ENCODE measurements around the gene RPN2.

Gene RPN2

GRCh38 chr20:37249304-37249703 is 70.2 kb downstream of the RPN2 start:
- H3K9me3 ChIP-seq (ENCODE audit: control insufficient read depth in 1 of 2, low read length in 2 of 2) = no peaks in the 10 kb centered on the region
- H3K27me3 ChIP-seq (ENCODE audit: control insufficient read depth in 1 of 2, insufficient read depth in 2 of 2, low read length in 2 of 2) = no peaks in the 10 kb centered on the region

DNA sequence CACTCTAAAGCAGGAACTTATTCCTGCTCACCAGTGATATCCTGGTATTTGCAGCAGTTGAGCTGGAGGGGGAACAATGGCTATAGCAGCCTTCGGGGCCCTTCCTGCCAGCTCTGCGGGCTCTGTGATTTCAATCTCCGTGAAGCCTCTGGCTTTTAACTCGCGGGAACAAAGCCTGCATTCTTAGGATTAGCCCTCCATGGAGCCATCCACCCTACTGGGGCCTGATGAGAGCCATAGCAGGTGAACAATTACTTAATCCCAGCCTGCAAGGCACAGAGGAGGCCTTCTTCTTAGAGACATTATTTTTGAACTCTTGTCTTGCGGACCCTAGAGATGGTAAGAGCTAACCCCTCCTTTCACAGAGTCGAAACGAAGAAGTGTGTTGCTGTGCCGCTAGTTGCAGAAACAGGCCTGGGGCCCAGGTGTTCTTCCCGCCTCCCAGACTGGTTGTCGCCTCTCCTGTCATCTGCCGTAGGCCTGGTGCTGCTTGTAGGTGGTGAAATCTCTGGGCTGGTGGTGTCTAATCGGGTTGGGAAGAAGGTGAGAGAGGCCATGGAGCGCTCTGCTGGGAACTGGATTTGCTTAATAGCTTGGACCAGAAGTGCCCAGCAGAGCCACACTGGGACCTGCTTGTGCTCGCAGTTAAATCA is 72.8 kb downstream of the RPN2 start:
- Histone ChIP-seq H3K4me1 (ENCODE audit: control insufficient read depth in 1 of 2, insufficient read depth in 2 of 2, low read length in 2 of 2) (no peaks in the 10 kb centered on the region), H3K4me3 (ENCODE audit: low read depth in 1 of 2, low read length in 2 of 2) (no peak overlapping the region)

More at GRCh38 chr20:37249304-37249703, 70.2 kb downstream of the RPN2 start:
- H3K9ac ChIP-seq (ENCODE audit: low read depth in 1 of 2, low read length in 2 of 2) = no peak overlapping the region
- no peaks in the 10 kb centered on the region for H3K4me1 ChIP-seq (ENCODE audit: control insufficient read depth in 1 of 2, insufficient read depth in 2 of 2, low read length in 2 of 2)
- H3K36me3 ChIP-seq (ENCODE audit: control insufficient read depth in 1 of 2, insufficient read depth in 2 of 2, low read length in 2 of 2) = no peaks in the 10 kb centered on the region
- no peak overlapping the region for H3K27ac ChIP-seq (ENCODE audit: low read depth, low read length)
- no peak overlapping the region for H3K4me3 ChIP-seq (ENCODE audit: low read depth in 1 of 2, low read length in 2 of 2)

DNA sequence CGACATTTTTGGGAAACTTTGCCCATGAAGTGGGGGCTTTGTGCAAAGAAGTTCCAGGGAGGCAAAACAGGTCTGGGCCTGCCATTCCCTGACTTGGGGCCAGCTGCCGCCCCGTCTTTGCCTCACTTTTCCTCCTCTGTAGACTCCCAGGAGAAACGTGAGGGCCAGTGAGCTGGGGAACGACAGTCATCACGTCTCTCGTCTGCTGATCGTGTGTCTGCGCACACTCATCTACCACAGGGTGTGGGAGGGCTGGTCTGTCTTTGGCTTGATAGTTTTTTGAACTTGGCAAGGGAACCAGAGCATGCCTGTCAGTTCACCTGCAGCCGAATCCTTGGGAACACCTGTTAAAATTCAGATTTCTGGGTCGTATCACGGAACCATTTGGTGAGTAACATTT is 74.0 kb downstream of the RPN2 start:
- no peak overlapping the region for H3K27ac ChIP-seq (ENCODE audit: low read depth, low read length)
- peaks cover 0 to 2% of the 10 kb centered on the region in 2 donors for H3K9me3 ChIP-seq (ENCODE audit: control insufficient read depth in 1 of 2, low read length in 2 of 2)
- H3K9ac ChIP-seq (ENCODE audit: low read depth in 1 of 2, low read length in 2 of 2) = no peak overlapping the region

More for the DNA sequence above, 72.8 kb downstream of the RPN2 start:
- Histone ChIP-seq H3K9ac (ENCODE audit: low read depth in 1 of 2, low read length in 2 of 2) (no peak overlapping the region), H3K9me3 (ENCODE audit: control insufficient read depth in 1 of 2, low read length in 2 of 2) (peaks cover 0 to 2% of the 10 kb centered on the region in 2 donors), H3K36me3 (ENCODE audit: control insufficient read depth in 1 of 2, insufficient read depth in 2 of 2, low read length in 2 of 2) (no peaks in the 10 kb centered on the region), H3K27ac (ENCODE audit: low read depth, low read length) (no peak overlapping the region), H3K27me3 (ENCODE audit: control insufficient read depth in 1 of 2, insufficient read depth in 2 of 2, low read length in 2 of 2) (no peaks in the 10 kb centered on the region)

GRCh38 chr20:37254114-37254878 is 75.2 kb downstream of the RPN2 start:
- Histone ChIP-seq H3K27me3 (ENCODE audit: control insufficient read depth in 1 of 2, insufficient read depth in 2 of 2, low read length in 2 of 2) (no peaks in the 10 kb centered on the region), H3K27ac (ENCODE audit: low read depth, low read length) (no peak overlapping the region), H3K36me3 (ENCODE audit: control insufficient read depth in 1 of 2, insufficient read depth in 2 of 2, low read length in 2 of 2) (no peaks in the 10 kb centered on the region)

More for the DNA sequence above, 74.0 kb downstream of the RPN2 start:
- no peaks in the 10 kb centered on the region for H3K36me3 ChIP-seq (ENCODE audit: control insufficient read depth in 1 of 2, insufficient read depth in 2 of 2, low read length in 2 of 2)
- no peaks in the 10 kb centered on the region for H3K4me1 ChIP-seq (ENCODE audit: control insufficient read depth in 1 of 2, insufficient read depth in 2 of 2, low read length in 2 of 2)
- no peak overlapping the region for H3K4me3 ChIP-seq (ENCODE audit: low read depth in 1 of 2, low read length in 2 of 2)
- H3K27me3 ChIP-seq (ENCODE audit: control insufficient read depth in 1 of 2, insufficient read depth in 2 of 2, low read length in 2 of 2) = no peaks in the 10 kb centered on the region

GRCh38 chr20:37256286-37256685 is 77.2 kb downstream of the RPN2 start:
- Histone ChIP-seq H3K9ac (ENCODE audit: low read depth in 1 of 2, low read length in 2 of 2) (no peak overlapping the region), H3K9me3 (ENCODE audit: control insufficient read depth in 1 of 2, low read length in 2 of 2) (peaks cover 0 to 2% of the 10 kb centered on the region in 2 donors), H3K36me3 (ENCODE audit: control insufficient read depth in 1 of 2, insufficient read depth in 2 of 2, low read length in 2 of 2) (no peaks in the 10 kb centered on the region), H3K4me3 (ENCODE audit: low read depth in 1 of 2, low read length in 2 of 2) (no peak overlapping the region), H3K4me1 (ENCODE audit: control insufficient read depth in 1 of 2, insufficient read depth in 2 of 2, low read length in 2 of 2) (peaks cover 0 to 6% of the 10 kb centered on the region in 2 donors), H3K27ac (ENCODE audit: low read depth, low read length) (no peak overlapping the region), H3K27me3 (ENCODE audit: control insufficient read depth in 1 of 2, insufficient read depth in 2 of 2, low read length in 2 of 2) (no peaks in the 10 kb centered on the region)

More at GRCh38 chr20:37254114-37254878, 75.2 kb downstream of the RPN2 start:
- no peak overlapping the region for H3K9ac ChIP-seq (ENCODE audit: low read depth in 1 of 2, low read length in 2 of 2)
- H3K4me1 ChIP-seq (ENCODE audit: control insufficient read depth in 1 of 2, insufficient read depth in 2 of 2, low read length in 2 of 2) = no peaks in the 10 kb centered on the region
- peaks cover 0 to 2% of the 10 kb centered on the region in 2 donors for H3K9me3 ChIP-seq (ENCODE audit: control insufficient read depth in 1 of 2, low read length in 2 of 2)
- no peak overlapping the region for H3K4me3 ChIP-seq (ENCODE audit: low read depth in 1 of 2, low read length in 2 of 2)

GRCh38 chr20:37257530-37257929 is 78.4 kb downstream of the RPN2 start:
- Histone ChIP-seq H3K4me3 (ENCODE audit: low read depth in 1 of 2, low read length in 2 of 2) (no peak overlapping the region), H3K27me3 (ENCODE audit: control insufficient read depth in 1 of 2, insufficient read depth in 2 of 2, low read length in 2 of 2) (no peaks in the 10 kb centered on the region), H3K27ac (ENCODE audit: low read depth, low read length) (no peak overlapping the region)

GRCh38 chr20:37257988-37258387 is 78.9 kb downstream of the RPN2 start:
- Histone ChIP-seq H3K4me3 (ENCODE audit: low read depth in 1 of 2, low read length in 2 of 2) (no peak overlapping the region), H3K9ac (ENCODE audit: low read depth in 1 of 2, low read length in 2 of 2) (no peak overlapping the region), H3K9me3 (ENCODE audit: control insufficient read depth in 1 of 2, low read length in 2 of 2) (peaks cover 0 to 2% of the 10 kb centered on the region in 2 donors), H3K4me1 (ENCODE audit: control insufficient read depth in 1 of 2, insufficient read depth in 2 of 2, low read length in 2 of 2) (peaks cover 0 to 6% of the 10 kb centered on the region in 2 donors), H3K27me3 (ENCODE audit: control insufficient read depth in 1 of 2, insufficient read depth in 2 of 2, low read length in 2 of 2) (no peaks in the 10 kb centered on the region), H3K36me3 (ENCODE audit: control insufficient read depth in 1 of 2, insufficient read depth in 2 of 2, low read length in 2 of 2) (no peaks in the 10 kb centered on the region), H3K27ac (ENCODE audit: low read depth, low read length) (no peak overlapping the region)

More at GRCh38 chr20:37257530-37257929, 78.4 kb downstream of the RPN2 start:
- peaks cover 0 to 2% of the 10 kb centered on the region in 2 donors for H3K9me3 ChIP-seq (ENCODE audit: control insufficient read depth in 1 of 2, low read length in 2 of 2)
- H3K4me1 ChIP-seq (ENCODE audit: control insufficient read depth in 1 of 2, insufficient read depth in 2 of 2, low read length in 2 of 2) = peaks cover 0 to 6% of the 10 kb centered on the region in 2 donors
- H3K36me3 ChIP-seq (ENCODE audit: control insufficient read depth in 1 of 2, insufficient read depth in 2 of 2, low read length in 2 of 2) = no peaks in the 10 kb centered on the region
- H3K9ac ChIP-seq (ENCODE audit: low read depth in 1 of 2, low read length in 2 of 2) = no peak overlapping the region

DNA sequence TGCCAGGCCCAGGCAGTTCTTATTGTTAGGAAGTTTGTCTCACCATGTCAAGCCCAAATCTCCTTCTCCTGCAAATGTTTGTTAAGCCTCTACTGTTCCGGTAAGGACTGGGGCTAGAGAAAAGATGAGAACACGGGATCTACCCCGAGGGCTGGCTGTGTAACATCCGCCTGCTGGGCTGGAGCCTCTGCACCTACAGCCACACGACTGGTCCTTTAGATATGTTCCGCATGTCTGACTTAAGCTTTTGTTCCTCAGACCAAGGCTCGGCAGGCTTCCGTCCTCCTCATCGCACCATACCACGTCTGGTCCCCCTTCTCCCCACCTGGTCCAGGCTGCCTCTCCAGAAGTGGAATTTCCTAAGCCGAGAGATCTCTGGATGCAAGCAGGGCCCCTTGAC is 79.9 kb downstream of the RPN2 start:
- Histone ChIP-seq H3K9me3 (ENCODE audit: control insufficient read depth in 1 of 2, low read length in 2 of 2) (peaks cover 0 to 2% of the 10 kb centered on the region in 2 donors), H3K4me1 (ENCODE audit: control insufficient read depth in 1 of 2, insufficient read depth in 2 of 2, low read length in 2 of 2) (peaks cover 0 to 6% of the 10 kb centered on the region in 2 donors), H3K4me3 (ENCODE audit: low read depth in 1 of 2, low read length in 2 of 2) (no peak overlapping the region), H3K9ac (ENCODE audit: low read depth in 1 of 2, low read length in 2 of 2) (no peak overlapping the region), H3K27ac (ENCODE audit: low read depth, low read length) (no peak overlapping the region), H3K27me3 (ENCODE audit: control insufficient read depth in 1 of 2, insufficient read depth in 2 of 2, low read length in 2 of 2) (no peaks in the 10 kb centered on the region), H3K36me3 (ENCODE audit: control insufficient read depth in 1 of 2, insufficient read depth in 2 of 2, low read length in 2 of 2) (no peaks in the 10 kb centered on the region)

DNA sequence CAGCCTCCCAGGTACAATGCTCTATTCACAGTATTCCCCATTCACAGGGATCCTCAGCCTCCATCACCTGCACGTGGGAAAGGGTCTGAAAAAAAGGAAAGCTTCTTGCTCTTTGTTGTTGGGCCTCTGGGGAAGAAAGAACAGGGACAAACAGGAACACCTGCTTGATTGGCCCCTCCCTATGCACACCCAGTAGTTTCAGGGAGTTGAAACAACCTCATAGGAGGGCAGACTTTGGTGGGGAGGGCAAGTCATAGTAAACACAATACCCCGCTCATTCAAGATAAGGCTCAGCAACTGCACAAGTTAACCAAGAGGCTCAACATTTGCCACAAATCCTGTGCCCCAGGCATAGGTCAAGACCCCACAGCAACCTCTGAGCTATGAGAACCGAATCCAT is 80.7 kb downstream of the RPN2 start:
- Histone ChIP-seq H3K9ac (ENCODE audit: low read depth in 1 of 2, low read length in 2 of 2) (no peak overlapping the region), H3K36me3 (ENCODE audit: control insufficient read depth in 1 of 2, insufficient read depth in 2 of 2, low read length in 2 of 2) (no peaks in the 10 kb centered on the region), H3K4me1 (ENCODE audit: control insufficient read depth in 1 of 2, insufficient read depth in 2 of 2, low read length in 2 of 2) (peaks cover 0 to 6% of the 10 kb centered on the region in 2 donors), H3K27ac (ENCODE audit: low read depth, low read length) (no peak overlapping the region), H3K27me3 (ENCODE audit: control insufficient read depth in 1 of 2, insufficient read depth in 2 of 2, low read length in 2 of 2) (no peaks in the 10 kb centered on the region), H3K4me3 (ENCODE audit: low read depth in 1 of 2, low read length in 2 of 2) (no peak overlapping the region), H3K9me3 (ENCODE audit: control insufficient read depth in 1 of 2, low read length in 2 of 2) (no peaks in the 10 kb centered on the region)

DNA sequence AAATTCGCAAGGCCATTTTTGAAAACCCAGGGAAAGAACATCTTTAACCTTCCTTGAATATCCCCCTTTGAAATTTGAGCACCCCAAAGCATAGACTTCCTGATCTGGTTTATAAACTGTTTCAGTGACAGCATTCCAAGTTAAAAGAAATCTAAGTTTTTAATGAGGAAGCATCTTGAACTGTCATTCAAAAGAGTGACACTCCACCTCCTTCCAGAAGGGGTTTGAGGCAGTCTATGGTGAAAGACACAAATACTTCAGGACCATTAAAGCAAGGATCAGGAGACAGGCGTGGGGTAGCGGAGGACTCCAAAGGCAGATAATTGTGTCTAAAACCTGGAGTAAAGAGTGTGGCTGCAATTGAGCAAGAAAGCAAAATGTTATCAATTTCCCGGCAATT is 81.8 kb downstream of the RPN2 start:
- Histone ChIP-seq H3K9me3 (ENCODE audit: control insufficient read depth in 1 of 2, low read length in 2 of 2) (no peaks in the 10 kb centered on the region), H3K4me3 (ENCODE audit: low read depth in 1 of 2, low read length in 2 of 2) (no peak overlapping the region), H3K9ac (ENCODE audit: low read depth in 1 of 2, low read length in 2 of 2) (no peak overlapping the region), H3K4me1 (ENCODE audit: control insufficient read depth in 1 of 2, insufficient read depth in 2 of 2, low read length in 2 of 2) (peaks cover 0 to 6% of the 10 kb centered on the region in 2 donors), H3K27ac (ENCODE audit: low read depth, low read length) (no peak overlapping the region), H3K27me3 (ENCODE audit: control insufficient read depth in 1 of 2, insufficient read depth in 2 of 2, low read length in 2 of 2) (no peaks in the 10 kb centered on the region), H3K36me3 (ENCODE audit: control insufficient read depth in 1 of 2, insufficient read depth in 2 of 2, low read length in 2 of 2) (no peaks in the 10 kb centered on the region)
